HUDEP-2 (cell line): ENCODE measurements around the gene SLC35G4.
"Not testable (repeated sequence)": the region's sequence is repeated elsewhere in the genome, so short reads cannot be mapped to it uniquely, and the experiment has no call there.

Experiments used
- DNase-seq, 76 experiments: peaks; one replicate each; lab custom pipeline; 2025; ENCODE audit not compliant: unreplicated experiment in 76 of 76; lab: John Stamatoyannopoulos, UW

The SLC35G4 gene

DNA sequence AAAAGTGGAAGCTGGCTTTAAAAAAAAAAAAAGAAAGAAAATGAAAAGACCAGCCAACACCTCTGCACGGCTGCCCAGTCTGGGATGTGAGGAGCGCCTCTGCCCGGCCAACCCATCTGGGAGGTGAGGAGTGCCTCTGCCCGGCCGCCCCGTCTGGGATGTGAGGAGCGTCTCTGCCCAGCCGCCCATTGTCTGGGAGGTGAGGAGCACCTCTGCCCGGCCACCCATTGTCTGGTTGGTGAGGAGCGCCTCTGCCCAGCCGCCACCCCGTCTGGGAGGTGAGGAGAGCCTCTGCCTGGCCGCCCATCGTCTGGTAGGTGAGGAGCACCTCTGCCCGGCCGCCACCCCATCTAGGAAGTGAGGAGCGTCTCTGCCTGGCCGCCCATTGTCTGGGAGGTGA is 3.7 kb downstream of the SLC35G4 start:
- DNase-seq, result not testable (repeated sequence)

DNA sequence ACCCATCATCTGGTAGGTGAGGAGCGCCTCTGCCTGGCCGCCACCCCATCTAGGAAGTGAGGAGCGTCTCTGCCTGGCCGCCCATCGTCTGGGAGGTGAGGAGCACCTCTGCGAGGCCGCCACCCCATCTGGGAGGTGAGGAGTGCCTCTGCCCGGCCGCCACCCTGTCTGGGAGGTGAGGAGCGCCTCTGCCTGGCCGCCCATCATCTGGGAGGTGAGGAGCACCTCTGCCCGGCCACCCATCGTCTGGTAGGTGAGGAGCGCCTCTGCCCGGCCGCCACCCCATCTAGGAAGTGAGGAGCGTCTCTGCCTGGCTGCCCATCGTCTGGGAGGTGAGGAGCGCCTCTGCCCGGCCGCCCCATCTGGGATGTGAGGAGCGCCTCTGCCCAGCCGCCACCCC is 4.2 kb downstream of the SLC35G4 start:
- not testable (repeated sequence) for DNase-seq

DNA sequence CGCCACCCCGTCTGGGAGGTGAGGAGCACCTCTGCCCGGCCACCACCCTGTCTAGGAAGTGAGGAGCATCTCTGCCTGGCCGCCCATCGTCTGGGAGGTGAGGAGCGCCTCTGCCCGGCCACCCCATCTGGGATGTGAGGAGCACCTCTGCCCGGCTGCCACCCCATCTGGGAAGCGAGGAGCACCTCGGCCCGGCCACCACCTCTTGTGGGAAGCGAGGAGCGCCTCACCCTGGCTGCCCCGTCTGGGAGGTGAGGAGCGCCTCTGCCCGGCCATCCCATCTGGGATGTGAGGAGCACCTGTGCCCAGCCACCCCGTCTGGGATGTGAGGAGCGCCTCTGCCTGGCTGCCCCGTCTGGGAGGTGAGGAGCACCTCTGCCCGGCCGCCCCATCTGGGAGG is 4.6 kb downstream of the SLC35G4 start:
- DNase-seq, result not testable (repeated sequence)

DNA sequence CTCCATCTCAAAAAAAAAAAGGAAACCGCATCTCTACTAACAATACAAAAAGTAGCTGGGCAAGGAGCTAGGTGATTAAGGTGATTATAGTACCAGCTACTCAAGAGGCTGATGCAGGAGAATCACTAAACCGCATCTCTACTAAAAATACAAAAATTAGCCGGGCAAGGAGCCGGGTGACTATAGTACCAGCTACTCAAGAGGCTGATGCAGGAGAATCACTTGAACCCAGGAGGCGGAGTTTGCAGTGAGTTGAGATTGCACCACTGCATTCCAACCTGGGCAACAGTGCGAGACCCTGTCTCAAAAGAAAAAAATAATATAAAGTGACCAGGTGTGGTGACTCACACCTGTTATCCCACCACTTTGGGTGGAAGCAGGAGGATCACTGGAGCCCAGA is 5.6 kb downstream of the SLC35G4 start:
- DNase-seq, result not testable (repeated sequence)

- not testable (repeated sequence) for DNase-seq
Measured at GRCh38 chr18:11647310-11647709, 37.9 kb downstream of the SLC35G4 start.

- DNase-seq, result not testable (repeated sequence)
Measured at GRCh38 chr18:11647804-11648203, 38.4 kb downstream of the SLC35G4 start.

DNA sequence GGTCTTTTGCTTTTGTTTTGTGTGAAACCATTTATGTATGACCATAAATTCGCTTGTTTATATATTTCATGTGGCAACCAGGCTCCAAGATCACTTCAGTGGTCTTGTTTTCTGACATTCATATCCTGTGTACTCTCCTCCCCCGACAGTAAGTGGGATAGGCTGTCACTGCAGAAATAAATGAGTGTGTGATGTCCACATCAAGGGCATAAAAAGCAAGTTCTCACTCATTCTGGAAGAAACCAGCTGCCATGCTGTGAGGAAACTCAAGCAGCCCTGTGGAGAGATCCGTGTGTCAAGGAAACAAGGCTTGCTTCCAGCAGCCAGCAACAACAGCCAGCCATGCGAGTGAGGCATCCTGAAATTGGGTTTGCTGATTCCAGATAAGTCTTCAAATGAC is 40.4 kb downstream of the SLC35G4 start:
- no peak for DNase-seq

GRCh38 chr18:11651899-11652298 is 42.5 kb downstream of the SLC35G4 start:
- no peak for DNase-seq

GRCh38 chr18:11653521-11653920 is 44.1 kb downstream of the SLC35G4 start:
- no peak for DNase-seq

DNA sequence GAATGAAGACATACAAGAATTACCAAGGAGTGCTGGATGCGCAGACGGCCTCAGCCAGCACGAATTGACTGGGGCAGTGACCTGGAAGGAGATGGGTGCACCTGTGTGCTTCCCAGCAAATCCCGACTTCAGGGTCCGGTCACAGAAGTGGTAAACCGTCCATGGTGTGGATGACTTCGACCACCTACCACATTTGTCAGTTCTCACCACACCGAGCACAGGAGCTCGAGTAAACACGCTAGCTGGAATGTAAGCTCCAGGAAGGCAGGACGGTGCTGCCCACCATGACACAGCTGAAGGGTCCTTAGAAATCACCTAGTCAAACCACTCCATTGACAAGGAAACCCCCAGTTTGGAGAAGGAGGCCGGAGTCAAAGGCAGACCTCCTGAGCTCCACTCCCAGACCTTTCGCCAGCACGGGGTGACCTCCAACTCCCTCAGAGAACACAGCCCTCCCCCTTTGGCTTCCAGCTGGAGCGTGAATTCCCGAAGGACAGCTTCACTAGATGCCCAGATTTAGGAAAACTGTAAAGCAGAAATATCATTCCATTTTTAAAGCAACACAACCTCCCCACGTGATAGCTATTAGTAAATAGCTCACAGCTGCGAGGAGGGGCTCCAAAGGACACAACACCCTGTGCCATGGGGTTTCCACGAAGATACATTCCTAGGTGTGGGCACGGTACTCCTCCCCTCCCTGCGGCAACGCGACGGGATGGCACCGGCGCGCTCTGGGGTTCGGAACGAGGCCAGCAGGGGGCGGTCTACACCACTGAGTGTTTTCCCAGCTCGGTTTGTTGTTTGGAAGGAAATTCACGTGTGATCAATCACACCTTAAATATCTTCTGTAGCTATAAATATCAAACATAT is 45.6 kb downstream of the SLC35G4 start:
- DNase-seq, result peak in 30 of 76 experiments; percentile 0 to 60 (median 14)

DNA sequence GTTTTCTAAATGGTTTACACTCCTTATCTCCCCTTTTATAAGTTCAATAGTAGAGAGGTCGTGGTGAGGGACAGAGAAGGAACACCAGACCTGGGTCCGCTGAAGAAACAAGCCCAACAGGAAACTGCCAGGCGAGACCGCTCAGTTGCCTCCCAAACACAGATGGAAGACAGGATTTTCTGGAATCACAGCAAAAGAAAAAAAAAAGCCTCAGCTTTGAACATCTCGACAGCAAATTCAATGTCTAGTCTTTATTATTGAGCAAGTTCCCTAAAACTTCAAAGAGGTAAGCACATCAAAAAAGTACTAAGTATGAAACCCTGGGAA is 46.2 kb downstream of the SLC35G4 start:
- no peak for DNase-seq

GRCh38 chr18:11657152-11657551 is 47.8 kb downstream of the SLC35G4 start:
- DNase-seq, result no peak

- no peak for DNase-seq
Measured at GRCh38 chr18:11657554-11657953, 48.2 kb downstream of the SLC35G4 start.

DNA sequence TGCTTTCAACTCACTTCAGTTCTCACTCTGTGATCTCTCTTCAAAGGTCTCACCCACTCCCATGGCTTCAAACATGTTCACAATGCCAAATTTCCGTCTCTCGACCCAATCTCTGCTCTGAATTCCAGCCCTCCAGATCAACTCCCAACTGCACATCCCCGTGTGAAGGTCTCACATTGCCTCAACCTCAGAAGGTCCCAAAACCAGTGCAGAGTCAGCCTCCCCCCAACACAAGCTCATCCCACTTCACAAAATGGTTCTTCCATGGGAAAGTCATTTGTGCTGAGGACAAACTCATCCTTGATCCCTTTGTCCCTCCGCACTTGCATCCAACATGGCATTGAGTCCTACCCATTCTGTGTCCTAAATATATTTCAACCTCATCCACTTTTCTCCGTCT is 48.6 kb downstream of the SLC35G4 start:
- no peak for DNase-seq

GRCh38 chr18:11658989-11659388 is 49.6 kb downstream of the SLC35G4 start:
- DNase-seq, result no peak
